Measurements from ENCODE around the gene ZNF236. TPM values are rescaled to one million over a fixed set of nuclear protein-coding genes. Genes with fewer than 3 reads are reported as not detected.

The ZNF236 gene
- total and polyA plus RNA-seq, 2 of the 8 experiments (the other 6 are each of a cell fraction or from before 2014, with no cell fraction given), result 6.7 to 14.5 TPM

DNA sequence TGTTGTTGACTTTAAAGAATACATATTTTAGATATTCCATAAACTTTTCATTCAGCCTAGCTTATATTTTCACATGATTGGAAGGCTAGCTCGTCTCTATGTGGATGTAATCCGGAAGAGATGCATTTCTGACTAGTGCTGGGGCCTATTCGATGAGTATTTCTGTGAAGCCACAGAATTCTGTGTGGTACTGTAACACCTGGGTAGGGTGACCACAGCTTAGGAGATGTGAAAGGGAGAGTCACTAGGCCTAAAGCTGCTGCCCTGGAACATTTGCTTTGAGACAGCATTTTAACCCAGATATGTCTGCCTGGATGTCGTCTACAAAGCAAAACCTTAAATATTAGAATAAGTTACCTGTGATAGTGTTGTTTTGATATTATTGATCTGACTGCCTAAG, 83.5 kb downstream of the ZNF236 start:
- 91% methylated on average over 4 of the region's 4 CpGs; no CpG with 5 or more reads in 1 of the 2 experiments for WGBS, 2 experiments (ENCODE audit: extremely low coverage in 1 of 2, insufficient coverage in 1 of 2, insufficient read length in 1 of 2, insufficient replicate concordance in 2 of 2, low coverage in 1 of 2, low lambda C conversion rate in 2 of 2, missing lambda C conversion rate in 1 of 2)
- Histone ChIP-seq H3K27me3 (replicated peaks in 1 of 4; ENCODE audit: control insufficient read depth in 3 of 4, extremely low read depth in 1 of 4, insufficient read depth in 3 of 4, low read length in 3 of 4) (no peaks in the 10 kb centered on the region), H2BK12ac (ENCODE audit: low read depth, low read length) (no peak overlapping the region), H2BK20ac (ENCODE audit: low read length) (no peak overlapping the region), H3K36me3 (ENCODE audit: control insufficient read depth in 2 of 4, insufficient read depth in 4 of 4, low read length in 3 of 4) (peaks cover 2 to 15% (median 3%) of the 10 kb centered on the region in 4 experiments; a peak in 6 of 8 replicates), H3K23ac (ENCODE audit: insufficient read length) (no peak overlapping the region), H3K23me2 (ENCODE audit: low read depth, low read length) (no peaks in the 10 kb centered on the region), H3K9ac (replicated peaks in 1 of 4; ENCODE audit: extremely low read depth in 1 of 4, low read depth in 3 of 4, low read length in 3 of 4) (no peak overlapping the region), H3K27ac (ENCODE audit: low read depth, low read length) (no peak overlapping the region), H4K20me1 (replicated peaks in 1 of 2; ENCODE audit: control insufficient read depth in 1 of 2, insufficient read depth in 2 of 2, low read length in 2 of 2) (no peaks in the 10 kb centered on the region), H2BK5ac (ENCODE audit: low read depth, low read length) (no peak overlapping the region), H3K56ac (replicated peaks; ENCODE audit: insufficient read length, low read depth, low read length) (no peak overlapping the region), H3K79me1 (ENCODE audit: low read depth, low read length) (no peaks in the 10 kb centered on the region), H3K4me2 (ENCODE audit: insufficient read depth in 1 of 2, low read depth in 2 of 2, low read length in 2 of 2) (no peak overlapping the region), H3K18ac (ENCODE audit: extremely low read depth, low read length) (no peak overlapping the region), H3K4ac (replicated peaks; ENCODE audit: insufficient read length, low read depth, low read length) (no peak overlapping the region), H3K4me1 (replicated peaks in 1 of 4; ENCODE audit: control insufficient read depth in 3 of 4, insufficient read depth in 4 of 4, low read length in 3 of 4) (no peaks in the 10 kb centered on the region), H4K8ac (ENCODE audit: extremely low read depth, insufficient read depth, low read length) (no peak overlapping the region), H2AFZ (ENCODE audit: low read length) (no peak overlapping the region), H4K5ac (ENCODE audit: insufficient read length, low read depth, low read length) (no peak overlapping the region), H3K14ac (ENCODE audit: insufficient read length) (no peak overlapping the region), H2BK15ac (ENCODE audit: low read length) (no peak overlapping the region), H4K91ac (replicated peaks; ENCODE audit: insufficient read length, low read length) (no peak overlapping the region), H2BK120ac (replicated peaks; ENCODE audit: low read depth, low read length) (no peak overlapping the region), H3K79me2 (ENCODE audit: control insufficient read depth in 1 of 2, insufficient read depth in 2 of 2, low read length in 2 of 2) (no peaks in the 10 kb centered on the region), H3K9me3 (ENCODE audit: insufficient read depth in 2 of 2, low read depth in 1 of 2, low read length in 1 of 2) (no peaks in the 10 kb centered on the region), H2AK5ac (ENCODE audit: low read depth, low read length) (no peak overlapping the region), H3K4me3 (ENCODE audit: extremely low read depth in 1 of 4, insufficient read depth in 2 of 4, low read depth in 3 of 4, low read length in 4 of 4) (no peak overlapping the region)
- ChIA-PET CTCF (ENCODE audit: partially characterized antibody) (interaction anchor here (0.8 to 3.4 kb wide), 7 partner anchors 14 to 100 kb away, joined by 3 to 14 read pairs (median 4); no protein-coding TSS in a partner anchor), POLR2A (ENCODE audit: partially characterized antibody) (no interaction called here)
- DNase-seq (ENCODE audit: low read depth in 1 of 2, low spot score in 2 of 2), result no peak
- FAIRE-seq, result no peak
- TF ChIP-seq SP4 (IDR thresholded peaks at IDR 0.05; ENCODE audit: low read length) (no peak), CBX5 (IDR thresholded peaks at IDR 0.05; ENCODE audit: low read depth, low read length) (no peak), KDM4A (IDR thresholded peaks at IDR 0.05; ENCODE audit: low read depth, low read length, severe bottlenecking) (no peak), ATF2 (IDR thresholded peaks at IDR 0.05; ENCODE audit: low read length) (no peak)

All from H1 (cell line).